Measurements from ENCODE around the gene PRDM16.

DNA sequence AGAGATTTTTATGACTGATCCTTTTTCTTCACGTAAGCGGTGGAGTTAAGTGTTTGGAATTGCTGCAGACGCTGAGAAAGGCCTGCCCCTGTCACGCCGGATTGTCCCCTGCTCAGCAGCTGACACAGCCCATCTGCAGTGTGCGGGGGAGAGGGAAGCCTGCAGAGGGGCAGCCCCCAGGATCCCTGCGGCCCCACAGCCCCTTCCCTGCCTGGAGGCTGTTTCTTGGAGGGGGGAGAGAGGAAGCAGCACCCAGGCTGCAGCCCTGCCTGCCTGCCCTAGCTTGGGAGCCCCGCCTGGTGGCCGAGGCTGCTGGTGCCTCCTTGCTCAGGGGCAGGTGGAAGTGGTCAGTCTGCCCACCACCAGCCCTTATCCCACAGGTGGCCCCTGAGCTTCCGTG lies 50.7 kb downstream of the PRDM16 start:
- TF ChIP-seq POLR2A (IDR thresholded peaks at IDR 0.05; ENCODE audit: extremely low read depth, insufficient read length) = no peak
- no peak for TF ChIP-seq CTCF (IDR thresholded peaks at IDR 0.05; ENCODE audit: low read depth, low read length)
- no peak for TF ChIP-seq MAX (IDR thresholded peaks at IDR 0.05; ENCODE audit: low read depth, low read length)
- no peak for TF ChIP-seq MYC (IDR thresholded peaks at IDR 0.05; ENCODE audit: low read depth, low read length)
